Prostate gland (tissue), 2 donors: ENCODE results near the gene MRGPRX2. TPM values are rescaled to one million over a fixed set of nuclear protein-coding genes. Genes with fewer than 3 reads are reported as not detected.

Experiments used
- DNase-seq: peaks from one replicate; pipeline ENCODE4 v3.0.0-alpha.2; 2019; ENCODE audit warnings: low spot score
- H3K27ac ChIP-seq, 2 donors: fragments of 200-600 bp; sonication (generic); 2 replicates each; pipeline ENCODE4 v1.5.1; 2017 to 2019
- H3K27me3 ChIP-seq: fragments of 200-600 bp; sonication (generic); replicated peaks from 2 replicates; pipeline ENCODE4 v1.5.1; 2019; ENCODE audit not compliant: insufficient read depth
- H3K36me3 ChIP-seq, 2 donors: fragments of 200-600 bp; sonication (generic); 1 replicate in 1 of 2; 2 replicates in 1 of 2; pipeline versions ENCODE4 v1.5.1 to v1.8.1; 2017 to 2019
- H3K4me1 ChIP-seq: fragments of 200-600 bp; sonication (generic); replicated peaks from 2 replicates; pipeline ENCODE4 v1.5.1; 2019
- H3K4me3 ChIP-seq, 2 donors: fragments of 200-600 bp; sonication (generic); 2 replicates each; pipeline ENCODE4 v1.5.1; 2017 to 2019
- H3K9me3 ChIP-seq: fragments of 200-600 bp; sonication (generic); 2 replicates; pipeline ENCODE4 v1.5.1; 2017
- CTCF ChIP-seq, 4 experiments: fragments of 200-600 bp in 2 of 4; fragments of 450-650 bp in 2 of 4; sonication (generic) in 2 of 4; IDR thresholded peaks; 1 replicate in 3 of 4; 2 replicates in 1 of 4; pipeline ENCODE4 v1.5.1; 2016 to 2019; ENCODE audit warnings: antibody characterized with exemption in 4 of 4, mild to moderate bottlenecking in 2 of 4, moderate library complexity in 2 of 4
- POLR2A ChIP-seq: fragments of 450-650 bp; IDR thresholded peaks from one replicate; pipeline ENCODE4 v1.6.1; 2016; ENCODE audit warnings: antibody characterized with exemption, mild to moderate bottlenecking
- POLR2AphosphoS5 ChIP-seq: sonication (generic); formaldehyde crosslinking; IDR thresholded peaks from one replicate; pipeline ENCODE4 v1.6.1; 2017; ENCODE audit warnings: antibody characterized with exemption
- WGBS: methylation state at CpG from one replicate; pipeline ENCODE4 v1.1.5; 2018; 5-methylcytosine and 5-hydroxymethylcytosine counted together
- intact Hi-C: fragments of 100-400 bp; cut with DNase I; formaldehyde crosslinking; loops from one replicate; pipeline ENCODE4 v1.14.2; 2022
- total RNA-seq, 2 donors: library from RNA; depleted of rRNA; stranded (reverse); fragments of >200 nt; gene quantifications; one replicate each; pipeline ENCODE4 v1.1.0, GENCODE V29; 2016

The MRGPRX2 gene
- total RNA-seq, 2 donors from 2014 or later: not detected

GRCh38 chr11:19087658-19088057, 27.1 kb upstream of the MRGPRX2 start:
- intact Hi-C loops: no loop called here
- Histone ChIP-seq H3K4me1 (no peaks in the 10 kb centered on the region), H3K27me3 (no peaks in the 10 kb centered on the region), H3K4me3 (no peak overlapping the region), H3K36me3 (no peaks in the 10 kb centered on the region), H3K9me3 (no peaks in the 10 kb centered on the region), H3K27ac (no peak overlapping the region)
- TF ChIP-seq POLR2A (no peak), POLR2AphosphoS5 (no peak), CTCF (IDR thresholded peaks at IDR 0.05) (no peak)
- WGBS: 91% methylated on average over 8 of the region's 8 CpGs
- DNase-seq: no peak

GRCh38 chr11:19084661-19085315, 24.3 kb upstream of the MRGPRX2 start:
- no peaks in the 10 kb centered on the region for H3K9me3 ChIP-seq
- H3K4me1 ChIP-seq: no peaks in the 10 kb centered on the region
- TF ChIP-seq POLR2AphosphoS5: no peak
- TF ChIP-seq CTCF (IDR thresholded peaks at IDR 0.05): no peak
- no peak for TF ChIP-seq POLR2A
- intact Hi-C loops: no loop called here
- DNase-seq: no peak
- H3K27me3 ChIP-seq: no peaks in the 10 kb centered on the region
- H3K4me3 ChIP-seq: no peak overlapping the region
- H3K27ac ChIP-seq: no peak overlapping the region
- H3K36me3 ChIP-seq: no peaks in the 10 kb centered on the region
- 67% methylated on average over 5 of the region's 5 CpGs for WGBS

- no peaks in the 10 kb centered on the region for H3K27me3 ChIP-seq
- no peak overlapping the region for H3K4me3 ChIP-seq
- WGBS: 92% methylated on average over 1 of the region's 1 CpG
- DNase-seq: no peak
- H3K27ac ChIP-seq: no peak overlapping the region
- no peaks in the 10 kb centered on the region for H3K9me3 ChIP-seq
- H3K4me1 ChIP-seq: no peaks in the 10 kb centered on the region
- intact Hi-C loops: no loop called here
- no peak for TF ChIP-seq CTCF (IDR thresholded peaks at IDR 0.05)
- TF ChIP-seq POLR2A: no peak
- no peak for TF ChIP-seq POLR2AphosphoS5
- H3K36me3 ChIP-seq: no peaks in the 10 kb centered on the region
These were observed 22.6 kb upstream of the MRGPRX2 start for GRCh38 chr11:19083166-19083565.

DNA sequence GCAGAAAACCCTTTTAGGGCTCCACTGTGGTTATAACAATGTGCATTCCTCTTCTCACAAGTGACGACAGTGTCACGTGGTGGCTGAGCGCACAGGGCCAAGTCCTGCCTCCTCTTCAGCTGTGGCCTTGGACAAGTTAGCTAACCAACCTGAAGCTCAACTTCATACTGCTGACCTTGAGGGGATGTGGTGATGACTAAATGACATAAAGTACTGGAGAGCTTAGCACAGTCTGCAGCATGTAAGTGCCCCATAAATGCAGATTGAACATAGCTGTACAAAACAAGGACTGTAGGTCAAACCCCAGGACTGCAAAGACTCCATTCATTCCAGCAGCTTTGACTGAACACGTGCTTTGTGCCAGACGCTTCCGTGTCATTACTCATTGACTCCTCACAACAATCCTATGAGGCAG, 20.1 kb upstream of the MRGPRX2 start:
- intact Hi-C loops: no loop called here
- DNase-seq: peak; percentile 26
- 63% methylated on average over 6 of the region's 6 CpGs for WGBS
- H3K36me3 ChIP-seq: no peaks in the 10 kb centered on the region
- no peaks in the 10 kb centered on the region for H3K27me3 ChIP-seq
- TF ChIP-seq POLR2A (no peak), POLR2AphosphoS5 (no peak), CTCF (IDR thresholded peaks at IDR 0.05) (no peak)
- H3K4me3 ChIP-seq: no peak overlapping the region
- H3K27ac ChIP-seq: no peak overlapping the region
- H3K4me1 ChIP-seq: no peaks in the 10 kb centered on the region
- no peaks in the 10 kb centered on the region for H3K9me3 ChIP-seq
